ENCODE measurements around the gene IFNA21.
"Not testable (repeated sequence)": the region's sequence is repeated elsewhere in the genome, so short reads cannot be mapped to it uniquely, and the experiment has no call there.

The IFNA21 gene

GRCh38 chr9:21166560-21166959 is at the start of gene IFNA21:
Gene IFNA21, minus strand, starts transcription at chr9:21166660. Its CDS starts 48 bp downstream, at chr9:21166612.
- not testable (repeated sequence) for DNase-seq (ENCODE audit: low read depth, low spot score); H3K4me1 ChIP-seq (ENCODE audit: insufficient read depth, insufficient read length); H3K9ac ChIP-seq (ENCODE audit: insufficient read length, low read depth); H3K4me3 ChIP-seq (ENCODE audit: insufficient read length, low read depth); H3K36me3 ChIP-seq (ENCODE audit: insufficient read depth, insufficient read length, low read length); H3K27me3 ChIP-seq (ENCODE audit: insufficient read depth, insufficient read length); H3K9me3 ChIP-seq (ENCODE audit: insufficient read depth, low read length)

GRCh38 chr9:21213411-21214326 is 47.2 kb upstream of the IFNA21 start:
- H3K27me3 ChIP-seq (ENCODE audit: insufficient read depth, insufficient read length); H3K36me3 ChIP-seq (ENCODE audit: insufficient read depth, insufficient read length, low read length); H3K4me3 ChIP-seq (ENCODE audit: insufficient read length, low read depth); DNase-seq (ENCODE audit: low read depth, low spot score); H3K9ac ChIP-seq (ENCODE audit: insufficient read length, low read depth); H3K4me1 ChIP-seq (ENCODE audit: insufficient read depth, insufficient read length); H3K9me3 ChIP-seq (ENCODE audit: insufficient read depth, low read length): not testable (repeated sequence)

- H3K36me3 ChIP-seq (ENCODE audit: insufficient read depth, insufficient read length, low read length); H3K9ac ChIP-seq (ENCODE audit: insufficient read length, low read depth); H3K4me3 ChIP-seq (ENCODE audit: insufficient read length, low read depth); H3K9me3 ChIP-seq (ENCODE audit: insufficient read depth, low read length); DNase-seq (ENCODE audit: low read depth, low spot score); H3K27me3 ChIP-seq (ENCODE audit: insufficient read depth, insufficient read length); H3K4me1 ChIP-seq (ENCODE audit: insufficient read depth, insufficient read length): not testable (repeated sequence)
Observed at GRCh38 chr9:21212160-21212559, 45.7 kb upstream of the IFNA21 start.

- H3K4me3 ChIP-seq (ENCODE audit: insufficient read length, low read depth); H3K9me3 ChIP-seq (ENCODE audit: insufficient read depth, low read length); DNase-seq (ENCODE audit: low read depth, low spot score); H3K9ac ChIP-seq (ENCODE audit: insufficient read length, low read depth); H3K27me3 ChIP-seq (ENCODE audit: insufficient read depth, insufficient read length); H3K36me3 ChIP-seq (ENCODE audit: insufficient read depth, insufficient read length, low read length); H3K4me1 ChIP-seq (ENCODE audit: insufficient read depth, insufficient read length): not testable (repeated sequence)
Observed at GRCh38 chr9:21210782-21211181, 44.3 kb upstream of the IFNA21 start.

- no peaks in the 10 kb centered on the region for H3K27me3 ChIP-seq (ENCODE audit: insufficient read depth, insufficient read length)
- H3K9ac ChIP-seq (ENCODE audit: insufficient read length, low read depth): no peak overlapping the region
- TF ChIP-seq SUZ12 (IDR thresholded peaks at IDR 0.05; ENCODE audit: extremely low read depth, insufficient read depth, insufficient read length) (no peak), ZNF274 (IDR thresholded peaks at IDR 0.05; ENCODE audit: low read depth, low read length) (no peak)
- H3K4me1 ChIP-seq (ENCODE audit: insufficient read depth, insufficient read length): no peaks in the 10 kb centered on the region
- no peaks in the 10 kb centered on the region for H3K36me3 ChIP-seq (ENCODE audit: insufficient read depth, insufficient read length, low read length)
- DNase-seq (ENCODE audit: low read depth, low spot score): no peak
- no peak overlapping the region for H3K4me3 ChIP-seq (ENCODE audit: insufficient read length, low read depth)
- no peaks in the 10 kb centered on the region for H3K9me3 ChIP-seq (ENCODE audit: insufficient read depth, low read length)
Observed at GRCh38 chr9:21210311-21210710, 43.9 kb upstream of the IFNA21 start.

GRCh38 chr9:21207043-21207442 is 40.6 kb upstream of the IFNA21 start, which contains the start of gene IFNA10:
Gene IFNA10, minus strand, starts transcription at chr9:21207143. Its CDS starts 46 bp downstream, at chr9:21207097.
- H3K9ac ChIP-seq (ENCODE audit: insufficient read length, low read depth); H3K27me3 ChIP-seq (ENCODE audit: insufficient read depth, insufficient read length); H3K4me3 ChIP-seq (ENCODE audit: insufficient read length, low read depth); H3K9me3 ChIP-seq (ENCODE audit: insufficient read depth, low read length); H3K36me3 ChIP-seq (ENCODE audit: insufficient read depth, insufficient read length, low read length); DNase-seq (ENCODE audit: low read depth, low spot score); H3K4me1 ChIP-seq (ENCODE audit: insufficient read depth, insufficient read length): not testable (repeated sequence)

- Histone ChIP-seq H3K36me3 (ENCODE audit: insufficient read depth, insufficient read length, low read length) (no peaks in the 10 kb centered on the region), H3K4me1 (ENCODE audit: insufficient read depth, insufficient read length) (no peaks in the 10 kb centered on the region), H3K4me3 (ENCODE audit: insufficient read length, low read depth) (no peak overlapping the region), H3K9ac (ENCODE audit: insufficient read length, low read depth) (no peak overlapping the region), H3K27me3 (ENCODE audit: insufficient read depth, insufficient read length) (no peaks in the 10 kb centered on the region), H3K9me3 (ENCODE audit: insufficient read depth, low read length) (no peaks in the 10 kb centered on the region)
- no peak for DNase-seq (ENCODE audit: low read depth, low spot score)
- no peak for TF ChIP-seq ZNF274 (IDR thresholded peaks at IDR 0.05; ENCODE audit: low read depth, low read length)
- no peak for TF ChIP-seq SUZ12 (IDR thresholded peaks at IDR 0.05; ENCODE audit: extremely low read depth, insufficient read depth, insufficient read length)
- no peak for TF ChIP-seq YY1 (IDR thresholded peaks at IDR 0.05; ENCODE audit: insufficient read depth, insufficient read length)
Observed at GRCh38 chr9:21205204-21205603, 38.7 kb upstream of the IFNA21 start.

GRCh38 chr9:21202105-21202504 is 35.6 kb upstream of the IFNA21 start, which contains the start of gene IFNA7:
Gene IFNA7, minus strand, starts transcription at chr9:21202205. Its CDS starts 40 bp downstream, at chr9:21202165.
- H3K9ac ChIP-seq (ENCODE audit: insufficient read length, low read depth); H3K9me3 ChIP-seq (ENCODE audit: insufficient read depth, low read length); H3K4me1 ChIP-seq (ENCODE audit: insufficient read depth, insufficient read length); H3K27me3 ChIP-seq (ENCODE audit: insufficient read depth, insufficient read length); H3K36me3 ChIP-seq (ENCODE audit: insufficient read depth, insufficient read length, low read length); H3K4me3 ChIP-seq (ENCODE audit: insufficient read length, low read depth); DNase-seq (ENCODE audit: low read depth, low spot score): not testable (repeated sequence)

- not testable (repeated sequence) for H3K9me3 ChIP-seq (ENCODE audit: insufficient read depth, low read length); H3K4me3 ChIP-seq (ENCODE audit: insufficient read length, low read depth); DNase-seq (ENCODE audit: low read depth, low spot score); H3K36me3 ChIP-seq (ENCODE audit: insufficient read depth, insufficient read length, low read length); H3K27me3 ChIP-seq (ENCODE audit: insufficient read depth, insufficient read length); H3K9ac ChIP-seq (ENCODE audit: insufficient read length, low read depth); H3K4me1 ChIP-seq (ENCODE audit: insufficient read depth, insufficient read length)
Observed at GRCh38 chr9:21194867-21195776, 28.7 kb upstream of the IFNA21 start.

GRCh38 chr9:21187487-21187886 is 21.0 kb upstream of the IFNA21 start, which contains the start of gene IFNA4:
Gene IFNA4, minus strand, starts transcription at chr9:21187587. Its CDS starts 56 bp downstream, at chr9:21187531.
- H3K9ac ChIP-seq (ENCODE audit: insufficient read length, low read depth); H3K27me3 ChIP-seq (ENCODE audit: insufficient read depth, insufficient read length); H3K9me3 ChIP-seq (ENCODE audit: insufficient read depth, low read length); H3K4me3 ChIP-seq (ENCODE audit: insufficient read length, low read depth); H3K4me1 ChIP-seq (ENCODE audit: insufficient read depth, insufficient read length); DNase-seq (ENCODE audit: low read depth, low spot score); H3K36me3 ChIP-seq (ENCODE audit: insufficient read depth, insufficient read length, low read length): not testable (repeated sequence)

All from NT2/D1 (cell line).